HG03354 (cell line): Measurements from ENCODE around the gene MRPL2.

Experiments
- ATAC-seq: cut with Tn5 transposase; IDR thresholded peaks from one replicate; pipeline ENCODE4 v1.9.1; 2021; ENCODE audit warnings: mild to moderate bottlenecking; ENCODE audit not compliant: unreplicated experiment, poor library complexity, severe bottlenecking

The MRPL2 gene

DNA sequence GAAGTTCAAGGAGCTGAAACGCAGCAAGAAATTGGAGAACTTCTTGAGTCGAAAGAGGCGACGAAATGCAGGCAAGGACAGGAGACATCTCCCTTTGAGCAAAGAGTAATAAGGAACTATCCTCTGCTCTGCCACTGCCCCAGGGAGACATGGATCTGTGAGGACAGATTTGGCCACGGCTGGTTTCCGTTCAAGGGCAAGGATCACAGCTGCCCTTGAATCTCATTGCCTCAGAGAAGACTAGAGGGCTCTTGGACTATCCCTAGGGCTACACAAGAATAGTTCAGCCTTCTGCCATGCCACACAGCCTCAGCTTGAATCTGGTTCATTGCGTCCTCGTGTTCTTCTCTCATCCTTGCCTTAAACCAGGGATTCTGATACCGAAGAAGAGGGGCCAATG lies 30.1 kb downstream of the MRPL2 start:
- no peak for ATAC-seq

DNA sequence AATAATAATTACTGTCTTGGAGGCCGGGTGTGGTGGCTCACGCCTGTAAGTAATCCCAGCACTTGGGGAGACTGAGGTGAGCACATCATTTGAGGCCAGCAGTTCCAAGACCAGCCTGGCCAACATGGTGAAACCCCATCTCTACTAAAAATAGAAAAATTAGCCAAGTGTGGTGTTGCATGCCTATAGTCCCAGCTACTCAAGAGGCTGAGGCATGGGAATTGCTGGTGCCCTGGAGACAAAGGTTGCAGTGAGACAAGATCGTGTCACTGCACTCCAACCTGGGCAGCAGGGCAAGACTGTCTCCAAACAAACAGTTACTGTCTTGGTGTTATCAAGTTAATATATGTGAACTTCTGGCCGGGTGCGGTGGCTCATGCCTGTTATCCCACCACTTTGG lies 32.9 kb downstream of the MRPL2 start:
- no peak for ATAC-seq

DNA sequence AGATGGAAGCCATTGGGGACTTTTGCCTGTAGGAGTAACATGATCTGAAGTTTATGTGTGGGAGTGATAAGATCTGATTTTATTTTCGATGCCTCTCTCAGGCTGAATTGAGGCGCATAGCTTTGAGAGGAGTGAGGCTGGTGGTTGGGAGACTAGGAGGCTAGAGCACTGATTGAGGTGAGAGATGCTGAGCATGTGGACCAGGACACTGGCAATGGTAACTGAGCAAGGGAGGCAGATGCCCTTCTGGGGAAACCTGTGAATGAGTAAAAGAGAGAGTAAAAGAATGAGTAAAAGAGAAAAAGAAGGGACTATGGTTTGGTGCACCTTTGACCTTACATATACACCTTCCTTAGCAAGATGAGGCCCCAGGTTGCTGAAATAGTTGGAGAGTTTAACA lies 34.8 kb downstream of the MRPL2 start:
- ATAC-seq = no peak

DNA sequence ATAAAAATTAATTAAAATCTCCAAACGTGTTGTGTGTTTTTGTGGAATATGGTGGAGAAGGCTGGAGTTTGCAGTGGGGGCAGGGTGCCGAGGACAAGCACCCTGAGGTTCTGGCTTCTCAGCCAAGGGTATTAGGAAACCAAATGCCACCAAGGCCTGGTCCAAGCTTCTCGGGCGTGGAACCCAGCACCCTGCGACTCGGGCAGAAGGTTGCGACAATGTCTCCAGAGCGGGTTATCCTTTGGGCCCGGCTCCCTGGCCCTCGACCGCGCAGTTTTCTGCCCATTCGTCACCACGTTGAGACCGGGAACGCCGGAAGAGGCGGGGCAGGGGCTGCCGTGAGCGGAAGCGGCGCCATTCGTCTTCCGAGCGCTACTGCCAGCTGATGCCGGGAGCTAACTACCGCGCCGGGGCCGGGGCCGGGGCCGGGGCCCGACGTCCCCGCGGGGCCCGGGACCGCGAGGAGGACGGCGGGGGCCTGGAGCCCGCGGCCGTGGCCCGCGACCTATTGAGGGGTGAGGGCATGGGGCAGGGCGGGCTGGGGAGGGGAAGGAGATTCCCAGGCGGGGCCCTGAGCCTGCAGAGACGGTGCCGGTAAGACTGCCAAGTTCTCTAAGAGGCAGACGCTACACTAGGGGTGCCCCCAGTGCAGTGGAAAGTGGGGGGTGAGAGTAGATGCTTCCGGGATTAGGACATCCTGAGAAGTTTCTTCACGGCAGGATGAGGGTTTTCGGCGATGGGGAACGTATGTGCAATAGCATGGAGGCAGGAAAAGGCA lies 37.8 kb downstream of the MRPL2 start, which contains the start of gene RRP36:
Gene RRP36, plus strand, starts transcription at position 354 of the 778 bp plus-strand sequence. Its CDS starts 32 bp downstream, at position 386.
- peak; percentile 79 for ATAC-seq

DNA sequence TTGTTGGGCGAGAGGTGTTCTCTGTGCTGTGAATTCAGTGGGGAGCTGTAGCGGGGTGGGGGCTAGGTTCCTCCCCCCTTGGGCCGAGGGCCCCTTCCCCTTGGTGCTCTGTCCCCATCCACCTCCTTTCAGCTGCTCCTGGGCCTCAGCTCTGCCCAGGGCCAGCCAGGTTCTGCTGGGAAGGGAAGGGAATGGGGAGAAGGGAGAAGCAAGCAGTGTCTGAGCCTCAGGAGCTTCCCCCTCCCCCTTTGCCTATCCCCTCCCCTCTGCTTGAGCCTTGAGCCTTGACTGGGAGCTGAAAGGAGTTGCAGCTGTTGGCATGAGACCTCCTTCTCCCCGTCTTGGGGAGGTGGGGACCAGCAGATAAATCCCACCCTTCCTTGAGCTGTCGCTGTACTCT lies 38.4 kb downstream of the MRPL2 start:
- ATAC-seq = no peak

DNA sequence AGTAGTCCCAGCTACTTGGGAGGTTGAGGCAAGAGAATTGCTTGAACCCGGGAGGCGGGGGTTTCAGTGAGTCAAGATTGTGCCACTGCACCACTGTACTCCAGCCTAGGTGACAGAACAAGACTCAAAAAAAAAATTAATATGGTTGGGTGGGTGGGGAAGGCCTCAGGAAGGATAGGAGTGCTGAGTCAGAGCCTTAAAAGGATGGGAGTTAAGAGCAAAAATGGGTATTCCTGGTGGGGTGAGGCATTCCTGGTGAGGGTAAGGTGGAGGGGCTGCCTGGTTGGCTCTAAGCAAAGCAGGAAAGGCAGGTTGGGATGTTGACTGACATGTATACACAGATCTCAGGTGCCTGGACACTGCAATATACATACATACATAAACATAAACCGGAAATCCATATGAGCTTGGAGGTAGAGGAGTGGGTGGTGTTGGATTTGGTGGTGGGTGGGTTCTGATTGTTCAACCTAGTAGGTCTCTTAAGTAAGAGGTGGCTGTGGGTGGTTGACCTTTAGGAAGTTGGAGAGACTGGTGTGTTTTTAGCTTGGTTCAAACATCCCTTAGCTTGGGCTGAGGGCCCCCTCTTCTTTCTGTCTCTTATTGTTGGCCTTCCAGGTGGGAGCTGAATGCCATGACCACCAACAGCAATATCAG lies 39.1 kb downstream of the MRPL2 start:
- no peak for ATAC-seq

DNA sequence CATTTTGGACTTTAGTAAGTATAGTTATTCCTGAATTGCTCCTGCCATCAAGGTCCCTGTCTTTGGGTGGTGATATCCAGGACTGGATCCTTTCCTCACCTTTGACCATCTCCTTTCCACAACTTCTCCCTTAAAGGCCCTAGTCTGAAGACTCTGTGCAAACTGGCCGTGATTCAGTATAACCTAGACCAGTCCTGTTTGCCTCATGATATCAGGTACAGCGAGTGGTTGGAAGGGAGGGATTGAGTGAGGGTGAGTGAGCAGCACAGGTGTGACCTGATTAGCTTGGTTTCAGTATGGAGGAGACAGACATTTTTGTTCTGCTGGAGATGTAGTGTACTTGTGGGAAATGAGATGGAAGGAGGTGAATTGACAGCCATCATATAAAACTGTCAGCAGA lies 40.1 kb downstream of the MRPL2 start:
- no peak for ATAC-seq

DNA sequence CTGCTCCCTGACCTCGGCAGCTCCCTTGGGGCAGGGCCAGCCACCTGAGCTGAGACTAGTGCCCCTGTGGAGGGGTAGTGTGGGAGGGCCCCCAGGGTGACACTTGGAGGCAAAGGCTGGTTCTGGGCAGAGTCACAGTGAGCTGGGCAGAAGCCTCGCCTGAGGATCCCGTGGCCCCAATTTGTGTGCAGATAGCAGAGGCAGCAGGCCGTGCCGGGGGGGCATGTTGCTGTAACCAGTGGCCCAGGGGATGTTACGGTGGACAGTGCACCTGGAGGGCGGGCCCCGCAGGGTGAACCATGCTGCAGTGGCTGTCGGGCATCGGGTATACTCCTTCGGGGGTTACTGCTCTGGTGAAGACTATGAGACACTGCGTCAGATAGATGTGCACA lies 42.3 kb downstream of the MRPL2 start:
- ATAC-seq = no peak

DNA sequence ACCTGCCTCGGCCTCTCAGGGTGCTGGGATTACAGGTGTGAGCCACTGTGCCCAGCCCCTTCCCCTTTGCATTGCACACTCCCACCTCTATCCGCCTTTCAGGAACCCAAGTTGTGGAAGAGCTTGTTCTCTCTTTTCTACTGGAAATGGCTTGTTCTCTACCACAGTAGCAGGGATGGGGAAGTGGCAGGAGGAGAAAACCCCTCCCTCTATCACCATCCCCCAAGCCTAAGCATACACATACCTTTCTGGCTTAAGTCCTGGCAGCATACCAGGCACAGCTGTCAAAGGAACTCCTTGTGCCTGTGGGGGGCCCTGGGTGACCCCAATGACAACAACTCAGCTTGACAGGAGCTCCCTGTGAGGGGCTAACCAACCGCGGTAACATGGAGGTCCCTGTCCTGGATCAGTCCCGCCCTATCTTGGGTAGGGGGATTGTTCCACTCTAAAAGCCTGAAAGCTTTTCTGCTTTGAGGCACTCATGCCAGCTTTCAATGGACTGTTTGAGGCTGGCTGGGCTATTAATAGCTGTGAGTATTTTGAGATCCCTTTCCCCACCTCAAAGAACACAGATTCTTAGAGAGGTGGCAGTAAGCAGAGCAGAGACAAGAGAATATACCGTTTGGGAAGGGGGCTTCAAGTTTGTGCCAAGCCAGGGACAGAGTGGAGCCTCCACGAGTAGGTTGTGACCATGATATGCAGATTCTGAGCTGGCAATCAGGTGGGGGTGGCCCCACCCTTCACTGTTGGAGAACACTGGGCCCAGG lies 42.9 kb downstream of the MRPL2 start:
- no peak for ATAC-seq

DNA sequence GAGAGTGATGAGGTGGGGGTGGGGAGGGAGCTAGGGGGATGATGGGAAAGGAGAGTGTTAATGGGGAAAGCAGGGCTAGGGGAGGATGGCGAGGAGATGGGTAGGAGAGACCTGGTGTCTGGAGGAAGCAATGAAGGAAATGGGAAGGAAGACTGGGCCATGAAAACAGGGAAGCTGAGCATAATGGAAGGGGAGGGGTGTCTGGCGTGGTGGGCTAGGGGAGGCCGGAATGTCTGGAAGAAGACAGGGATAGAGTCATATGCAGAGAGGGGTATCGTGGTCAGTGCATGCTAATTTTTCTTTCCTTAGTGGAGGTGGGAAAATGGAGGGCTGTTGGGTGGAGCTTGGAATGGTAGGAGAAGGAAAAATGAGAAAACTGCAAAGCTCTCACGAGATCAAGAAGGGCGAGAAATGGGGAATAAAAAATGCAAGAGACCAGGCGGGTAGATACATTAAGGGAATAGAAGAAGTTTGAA lies 44.8 kb downstream of the MRPL2 start:
- no peak for ATAC-seq

DNA sequence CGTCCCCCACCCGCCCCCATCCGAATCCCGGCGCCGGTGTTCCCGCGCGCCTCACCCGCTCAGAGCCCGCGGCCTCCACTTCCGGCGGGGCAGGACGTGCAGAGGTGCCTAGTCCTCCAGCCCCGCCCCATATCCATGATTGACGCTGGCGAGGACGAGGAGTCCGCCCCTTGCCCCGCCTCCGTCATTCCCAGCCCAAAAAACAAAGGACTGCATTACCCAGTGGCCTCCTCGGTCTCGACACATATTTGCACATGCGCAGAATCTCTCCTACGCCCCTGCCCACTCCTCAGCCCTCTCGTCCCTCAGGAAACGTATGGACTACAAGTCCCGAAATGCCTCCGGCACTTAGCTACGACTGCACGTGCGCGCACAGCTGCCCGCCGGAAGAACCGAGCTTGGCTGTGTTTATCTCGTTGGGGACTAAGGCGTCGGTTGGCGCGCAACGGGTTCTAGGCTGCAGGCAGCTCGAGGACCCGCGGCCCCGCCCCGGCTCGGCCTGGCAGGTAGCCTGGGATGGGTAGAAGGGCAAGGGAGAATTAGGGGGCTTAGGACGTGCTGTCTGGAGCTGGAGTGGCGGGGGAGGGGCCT lies 45.3 kb downstream of the MRPL2 start, which contains the start of the genes KLHDC3 and MEA1:
Gene KLHDC3, plus strand, starts transcription at position 407 of the 591 bp plus-strand sequence. CDS start 2,944 bp downstream, outside the sequence.
Gene MEA1, minus strand, starts transcription at position 104 of the 591 bp plus-strand sequence. CDS start 133 bp downstream, outside the sequence.
- peak; percentile 93 for ATAC-seq

DNA sequence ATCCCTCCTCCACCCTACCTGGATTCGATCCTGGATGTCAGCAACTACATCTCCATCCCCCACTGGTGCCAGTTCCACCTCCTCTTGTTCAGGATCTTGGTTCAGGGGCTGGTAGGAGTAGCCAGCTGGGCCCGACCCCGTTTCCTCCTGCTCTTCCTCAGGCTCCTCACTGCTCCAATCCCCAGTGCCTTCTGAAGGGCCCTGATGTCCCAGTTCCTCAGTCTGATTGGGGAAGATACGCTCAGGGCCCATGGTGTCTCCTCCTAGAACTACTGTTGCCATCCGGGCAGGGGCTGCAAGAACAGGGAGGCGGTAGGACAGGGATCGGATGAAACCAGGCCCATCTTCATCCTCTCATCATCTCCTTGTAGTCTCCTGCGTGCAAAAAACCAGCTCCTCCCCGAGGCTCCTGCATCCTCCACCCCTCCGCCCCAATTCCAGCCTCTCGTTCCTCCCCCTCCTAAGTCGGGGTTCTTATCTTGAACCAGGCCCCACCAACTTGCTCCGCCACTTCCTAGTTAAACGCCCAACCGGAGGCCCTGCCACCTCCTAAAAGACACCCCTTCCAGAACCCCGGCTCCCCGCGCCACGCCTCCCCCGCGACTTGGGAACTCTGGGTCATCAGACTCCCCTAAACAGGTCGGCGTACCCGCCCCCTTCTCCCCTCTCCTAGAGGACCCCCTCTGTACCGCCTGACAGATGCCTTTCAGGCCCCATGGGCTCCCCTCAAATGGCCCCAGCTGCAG lies 46.0 kb downstream of the MRPL2 start:
- peak; percentile 3 for ATAC-seq

DNA sequence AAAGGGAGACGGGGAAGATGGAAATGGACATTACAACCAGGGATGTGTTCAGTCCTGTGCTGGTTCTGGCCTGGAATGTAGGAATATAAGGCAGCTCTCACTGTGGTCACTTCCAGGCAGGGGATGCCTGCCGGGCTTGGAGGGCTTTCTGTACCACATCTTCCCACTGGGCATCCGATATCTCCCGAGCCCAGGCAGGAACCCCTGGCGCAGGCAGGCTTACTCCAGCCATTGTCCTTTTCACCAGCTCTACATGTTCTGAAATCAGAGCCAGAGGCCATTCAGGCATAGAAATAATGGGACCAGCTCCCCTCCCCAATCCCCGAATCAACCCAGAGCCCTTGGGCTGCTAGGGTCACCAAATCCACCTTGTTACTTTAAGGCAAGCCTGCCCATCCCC lies 46.9 kb downstream of the MRPL2 start:
- no peak for ATAC-seq

DNA sequence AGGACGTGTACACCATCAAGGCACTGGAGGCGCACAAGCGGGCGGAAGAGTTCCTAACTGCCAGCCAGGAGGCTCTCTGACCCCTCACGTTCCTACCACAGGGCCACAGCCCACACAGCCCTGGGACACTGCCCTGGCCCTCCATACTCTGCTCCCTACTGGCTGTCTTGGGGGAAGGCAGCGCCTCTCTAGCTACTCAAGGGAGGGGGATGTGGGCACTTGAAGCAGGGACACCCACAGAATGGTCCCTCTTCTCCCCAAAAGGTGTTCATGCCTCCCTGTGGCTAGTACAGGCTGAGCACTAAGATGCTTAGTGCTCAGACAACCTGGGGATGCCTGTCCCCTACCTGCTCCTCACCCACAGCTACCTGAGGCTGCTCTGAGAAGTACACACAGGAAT lies 48.0 kb downstream of the MRPL2 start:
- no peak for ATAC-seq

DNA sequence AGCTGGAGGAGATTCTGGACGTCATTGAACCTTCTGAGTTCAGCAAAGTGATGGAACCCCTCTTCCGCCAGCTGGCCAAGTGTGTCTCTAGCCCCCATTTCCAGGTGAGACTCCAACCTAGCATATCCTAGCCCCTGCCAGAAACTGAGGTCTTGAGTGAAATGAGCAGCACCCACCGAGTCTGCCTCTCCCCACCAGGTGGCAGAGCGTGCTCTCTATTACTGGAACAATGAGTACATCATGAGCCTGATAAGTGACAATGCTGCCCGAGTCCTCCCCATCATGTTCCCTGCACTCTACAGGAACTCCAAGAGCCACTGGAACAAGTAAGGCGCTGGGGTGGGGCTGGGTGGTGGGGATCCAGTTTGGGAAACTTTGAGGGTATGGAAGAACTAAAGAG lies 50.1 kb downstream of the MRPL2 start:
- no peak for ATAC-seq

DNA sequence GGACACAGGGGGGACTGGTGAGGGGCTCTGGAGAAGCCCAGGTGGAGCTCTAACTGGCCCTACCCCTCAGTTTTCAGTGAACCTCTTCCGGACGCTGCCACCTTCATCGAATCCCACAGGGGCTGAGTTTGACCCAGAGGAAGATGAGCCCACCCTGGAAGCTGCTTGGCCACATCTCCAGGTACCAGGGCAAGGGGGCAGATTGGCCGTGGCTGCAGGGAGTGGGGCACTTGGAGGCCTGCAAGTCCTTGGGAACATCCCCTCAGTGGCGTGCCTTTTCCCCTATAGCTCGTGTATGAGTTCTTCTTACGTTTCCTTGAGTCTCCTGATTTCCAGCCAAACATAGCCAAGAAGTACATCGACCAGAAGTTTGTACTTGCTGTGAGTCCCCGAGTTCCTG lies 52.1 kb downstream of the MRPL2 start:
- no peak for ATAC-seq

DNA sequence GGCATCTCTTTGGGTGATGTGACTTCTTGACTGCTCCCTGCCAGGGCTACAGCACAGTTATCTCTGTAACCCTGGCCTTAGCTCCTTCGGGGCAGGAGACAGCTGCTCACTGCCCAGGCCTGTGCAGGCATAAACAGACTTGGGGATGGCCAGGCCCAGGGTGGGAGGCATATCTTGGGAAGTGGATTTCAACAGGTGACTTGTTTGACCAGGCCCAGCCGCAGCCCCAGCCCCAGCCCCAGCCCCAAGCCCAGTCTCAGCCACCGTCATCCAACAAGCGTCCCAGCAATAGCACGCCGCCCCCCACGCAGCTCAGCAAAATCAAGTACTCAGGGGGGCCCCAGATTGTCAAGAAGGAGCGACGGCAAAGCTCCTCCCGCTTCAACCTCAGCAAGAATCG lies 53.0 kb downstream of the MRPL2 start:
- ATAC-seq = no peak

DNA sequence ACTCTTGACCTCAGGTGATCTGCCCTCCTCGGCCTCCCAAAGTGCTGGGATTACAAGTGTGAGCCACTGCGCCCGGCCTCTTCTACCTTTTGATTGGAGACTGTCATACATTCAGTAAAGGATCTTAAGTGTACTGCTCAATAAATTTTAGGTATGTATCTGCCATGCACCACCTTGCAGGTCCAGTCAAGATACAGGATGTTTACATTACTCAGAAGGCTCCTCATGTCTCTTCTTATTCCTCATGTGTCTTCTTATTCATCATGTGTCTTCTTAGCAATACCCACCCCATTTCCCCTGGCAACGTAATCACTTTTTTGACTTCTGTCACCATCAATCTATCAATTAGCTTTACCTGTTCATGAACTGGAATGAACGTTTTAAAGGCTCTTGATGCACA lies 53.4 kb downstream of the MRPL2 start:
- no peak for ATAC-seq
